HG03342 (cell line): ENCODE data around the gene UBE2A.

Experiments used
- ATAC-seq: cut with Tn5 transposase; IDR thresholded peaks from one replicate; pipeline ENCODE4 v1.9.1; 2021; ENCODE audit warnings: mild to moderate bottlenecking, moderate library complexity; ENCODE audit not compliant: unreplicated experiment

Gene UBE2A

GRCh38 chrX:119606280-119607017 lies 32.1 kb downstream of the UBE2A start, which contains the start of gene NKRF:
NKRF (minus strand) TSS chrX:119606424.
- ATAC-seq, result peak; percentile 69

GRCh38 chrX:119607018-119607389 lies 32.6 kb downstream of the UBE2A start:
- ATAC-seq, result peak; percentile 2

- ATAC-seq, result no peak
These were observed 40.4 kb downstream of the UBE2A start for GRCh38 chrX:119614776-119615175.

GRCh38 chrX:119617517-119618164 lies 43.3 kb downstream of the UBE2A start:
- ATAC-seq, result peak; percentile 72

DNA sequence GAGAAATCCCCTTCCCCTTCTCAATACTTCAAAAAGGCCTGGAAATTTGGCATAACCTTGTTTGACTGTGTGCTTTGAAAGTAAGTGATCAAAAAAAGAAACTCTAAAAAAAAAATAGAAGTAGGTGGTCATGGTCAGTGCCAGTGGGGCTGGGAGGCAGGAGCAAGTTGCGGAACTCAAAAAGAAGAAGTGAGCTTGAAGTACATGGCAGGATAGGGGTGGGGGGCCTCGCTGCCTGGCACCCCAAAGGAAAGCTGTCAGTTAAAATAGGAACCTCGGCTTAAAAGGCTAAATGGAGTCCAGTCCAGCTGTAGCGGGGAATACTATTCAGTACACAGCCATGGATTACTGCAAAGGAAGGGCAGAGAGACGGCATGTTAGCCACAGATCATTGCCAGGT lies 44.1 kb downstream of the UBE2A start:
- ATAC-seq, result no peak

GRCh38 chrX:119622356-119623232 lies 48.2 kb downstream of the UBE2A start:
- no peak for ATAC-seq

DNA sequence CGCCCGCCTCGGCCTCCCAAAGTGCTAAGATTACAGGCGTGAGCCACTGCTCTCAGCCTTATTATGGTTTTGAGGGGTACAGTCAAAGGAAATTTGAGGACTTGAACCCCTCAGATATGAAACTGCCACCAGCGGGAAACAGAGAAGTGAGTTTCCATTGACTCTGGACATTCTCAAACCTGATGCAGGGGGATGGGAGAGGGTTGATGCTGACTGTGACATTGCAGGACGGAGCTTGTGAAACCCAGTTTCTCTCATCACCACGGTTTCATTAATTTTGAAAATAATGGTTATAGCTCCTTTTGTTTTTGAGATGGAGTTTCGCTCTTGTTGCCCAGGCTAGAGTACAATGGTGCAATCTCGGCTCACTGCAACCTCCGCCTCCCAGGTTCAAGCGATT lies 50.1 kb downstream of the UBE2A start:
- no peak for ATAC-seq

- no peak for ATAC-seq
These were observed 50.7 kb downstream of the UBE2A start for GRCh38 chrX:119624951-119625668.

DNA sequence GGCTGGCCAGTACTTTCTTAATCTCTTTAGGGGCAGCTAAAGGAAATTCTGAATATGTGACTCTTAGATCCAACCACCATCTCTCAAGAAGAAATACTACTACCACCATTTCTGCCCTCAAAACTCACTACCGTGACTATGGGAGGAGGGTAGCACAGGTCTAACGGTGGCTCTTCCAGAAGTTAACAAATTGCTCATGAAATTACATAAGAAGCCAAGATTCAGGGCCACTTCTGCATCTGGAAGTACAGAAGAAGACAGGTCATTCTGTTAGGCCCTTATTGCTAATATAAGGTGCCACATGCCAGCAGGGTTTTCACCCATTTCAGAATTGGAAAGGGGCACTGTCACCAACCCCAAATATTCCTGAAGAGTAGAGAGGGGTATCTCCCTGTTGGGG lies 51.5 kb downstream of the UBE2A start:
- no peak for ATAC-seq
